Chondrocyte (in vitro differentiated cells): Measurements from ENCODE around the gene DNAH6. TPM values are rescaled to one million over a fixed set of nuclear protein-coding genes. Genes with fewer than 3 reads are reported as not detected.

Experiments used
- DNase-seq: peaks from one replicate; pipeline ENCODE4 v3.0.0; 2021; ENCODE audit warnings: mixed read lengths, low spot score
- H3K27ac Mint-ChIP-seq: one replicate; pipeline ENCODE4 v1.8.0; 2021; ENCODE audit warnings: mild to moderate bottlenecking, moderate library complexity, mixed read lengths; ENCODE audit not compliant: unreplicated experiment
- H3K27me3 Mint-ChIP-seq: 2 replicates; pipeline ENCODE4 v1.8.0; 2021; ENCODE audit warnings: low read depth, mixed read lengths
- H3K36me3 Mint-ChIP-seq: 2 replicates; pipeline ENCODE4 v1.8.0; 2021; ENCODE audit warnings: low read depth, mixed read lengths
- H3K4me1 Mint-ChIP-seq: 2 replicates; pipeline ENCODE4 v1.8.0; 2021; ENCODE audit warnings: low read depth, mild to moderate bottlenecking, mixed read lengths
- H3K4me3 Mint-ChIP-seq: one replicate; pipeline ENCODE4 v1.8.0; 2021; ENCODE audit warnings: mild to moderate bottlenecking, moderate library complexity, mixed read lengths; ENCODE audit not compliant: unreplicated experiment
- H3K9me3 Mint-ChIP-seq: 2 replicates; pipeline ENCODE4 v1.8.0; 2021; ENCODE audit warnings: low read depth, mixed read lengths
- CTCF ChIP-seq: fragments of 200-600 bp; sonication (generic); IDR thresholded peaks from 2 replicates; pipeline ENCODE4 v1.5.0; 2021; ENCODE audit warnings: antibody characterized with exemption, mild to moderate bottlenecking, moderate library complexity
- total RNA-seq: library from RNA; stranded (reverse); gene quantifications from 3 replicates; pipeline ENCODE4 v1.2.1, GENCODE V29; 2021

DNAH6 gene
- total RNA-seq, 1 donor from 2014 or later, result not detected

- Mint-ChIP-seq H3K27me3 (peaks cover 23% of the 10 kb centered on the region), H3K4me3 (no peak overlapping the region), H3K9me3 (peaks cover 3% of the 10 kb centered on the region), H3K27ac (no peak overlapping the region), H3K4me1 (no peaks in the 10 kb centered on the region), H3K36me3 (no peaks in the 10 kb centered on the region)
- no peak for DNase-seq
- TF ChIP-seq CTCF, result no peak
Measured at GRCh38 chr2:84716564-84716963, 200.3 kb downstream of the DNAH6 start.

- no peak overlapping the region for H3K4me3 Mint-ChIP-seq
- H3K36me3 Mint-ChIP-seq, result no peaks in the 10 kb centered on the region
- no peak overlapping the region for H3K27ac Mint-ChIP-seq
- H3K9me3 Mint-ChIP-seq, result peaks cover 3% of the 10 kb centered on the region
- H3K4me1 Mint-ChIP-seq, result no peaks in the 10 kb centered on the region
- TF ChIP-seq CTCF, result no peak
- peaks cover 28% of the 10 kb centered on the region for H3K27me3 Mint-ChIP-seq
- DNase-seq, result no peak
Measured at GRCh38 chr2:84717302-84717701, 201.0 kb downstream of the DNAH6 start.

GRCh38 chr2:84719434-84719833 lies 203.1 kb downstream of the DNAH6 start:
- H3K27me3 Mint-ChIP-seq, result peaks cover 33% of the 10 kb centered on the region
- H3K4me1 Mint-ChIP-seq, result no peaks in the 10 kb centered on the region
- H3K9me3 Mint-ChIP-seq, result peaks cover 3% of the 10 kb centered on the region
- H3K36me3 Mint-ChIP-seq, result no peaks in the 10 kb centered on the region
- no peak for TF ChIP-seq CTCF
- no peak overlapping the region for H3K4me3 Mint-ChIP-seq
- DNase-seq, result no peak
- no peak overlapping the region for H3K27ac Mint-ChIP-seq

GRCh38 chr2:84723831-84724230 lies 207.5 kb downstream of the DNAH6 start:
- Mint-ChIP-seq H3K27ac (no peak overlapping the region), H3K4me1 (no peaks in the 10 kb centered on the region), H3K4me3 (no peak overlapping the region), H3K9me3 (peaks cover 3% of the 10 kb centered on the region), H3K36me3 (no peaks in the 10 kb centered on the region), H3K27me3 (peaks cover 25% of the 10 kb centered on the region)
- no peak for DNase-seq
- TF ChIP-seq CTCF, result no peak

- Mint-ChIP-seq H3K4me3 (no peak overlapping the region), H3K27ac (no peak overlapping the region), H3K27me3 (peaks cover 25% of the 10 kb centered on the region), H3K4me1 (no peaks in the 10 kb centered on the region), H3K36me3 (no peaks in the 10 kb centered on the region), H3K9me3 (peaks cover 5% of the 10 kb centered on the region)
- DNase-seq, result no peak
- TF ChIP-seq CTCF, result no peak
Measured at GRCh38 chr2:84725717-84726116, 209.4 kb downstream of the DNAH6 start.
